HG03280 (cell line): Measurements from ENCODE around the gene CST2.
"Not testable (repeated sequence)": the region's sequence is repeated elsewhere in the genome, so short reads cannot be mapped to it uniquely, and the experiment has no call there.

Experiments used
- ATAC-seq: cut with Tn5 transposase; IDR thresholded peaks from one replicate; pipeline ENCODE4 v1.9.1; 2021; ENCODE audit warnings: mild to moderate bottlenecking, moderate library complexity; ENCODE audit not compliant: unreplicated experiment

The CST2 gene

GRCh38 chr20:23826541-23827021, at the start of gene CST2:
Gene CST2, minus strand, starts transcription at chr20:23826729. Its CDS starts 69 bp downstream, at chr20:23826660.
- no peak for ATAC-seq

- ATAC-seq: no peak
Measured at GRCh38 chr20:23875606-23876237, 49.2 kb upstream of the CST2 start.

GRCh38 chr20:23874747-23875146, 48.2 kb upstream of the CST2 start:
- no peak for ATAC-seq

GRCh38 chr20:23873370-23874015, 47.0 kb upstream of the CST2 start:
- ATAC-seq: no peak

GRCh38 chr20:23872065-23872464, 45.5 kb upstream of the CST2 start:
- no peak for ATAC-seq

GRCh38 chr20:23870461-23870860, 43.9 kb upstream of the CST2 start:
- ATAC-seq: no peak

- no peak for ATAC-seq
Measured at GRCh38 chr20:23869520-23869919, 43.0 kb upstream of the CST2 start.

- no peak for ATAC-seq
Measured at GRCh38 chr20:23868321-23868720, 41.8 kb upstream of the CST2 start.

GRCh38 chr20:23867152-23867776, 40.7 kb upstream of the CST2 start:
- ATAC-seq: no peak

GRCh38 chr20:23860771-23861170, 34.2 kb upstream of the CST2 start:
- ATAC-seq: not testable (repeated sequence)

- no peak for ATAC-seq
Measured at GRCh38 chr20:23857962-23858595, 31.6 kb upstream of the CST2 start.

- no peak for ATAC-seq
Measured at GRCh38 chr20:23856736-23857135, 30.2 kb upstream of the CST2 start.

- no peak for ATAC-seq
Measured at GRCh38 chr20:23856226-23856625, 29.7 kb upstream of the CST2 start.

GRCh38 chr20:23841693-23842092, 15.2 kb upstream of the CST2 start:
- no peak for ATAC-seq

- ATAC-seq: no peak
Measured at GRCh38 chr20:23835716-23836115, 9.2 kb upstream of the CST2 start.

- no peak for ATAC-seq
Measured at GRCh38 chr20:23832775-23833513, 6.4 kb upstream of the CST2 start.

- ATAC-seq: not testable (repeated sequence)
Measured at GRCh38 chr20:23831961-23832360, 5.4 kb upstream of the CST2 start.

- ATAC-seq: no peak
Measured at GRCh38 chr20:23823621-23824324, 2.8 kb downstream of the CST2 start.

- ATAC-seq: no peak
Measured at GRCh38 chr20:23823111-23823510, 3.4 kb downstream of the CST2 start.

- no peak for ATAC-seq
Measured at GRCh38 chr20:23820493-23820892, 6.0 kb downstream of the CST2 start.
